WTC11 (cell line): ENCODE results near the gene HIPK2. TPM values are rescaled to one million over a fixed set of nuclear protein-coding genes. Genes with fewer than 3 reads are reported as not detected.

Experiments used
- ATAC-seq: fragments of 200-7000 bp; cut with Tn5 transposase; 2 replicates; pipeline ENCODE4 v1.10.0; 2021; ENCODE audit warnings: mild to moderate bottlenecking, moderate library complexity
- CTCF ChIA-PET: fragments of 300-600 bp; sonication (Branson Sonifier 250); formaldehyde crosslinking; loops from one replicate; lab custom pipeline; 2021; ENCODE audit warnings: antibody characterized with exemption; lab: Charles Lee
- POLR2A ChIA-PET: fragments of 350-600 bp; sonication (Branson Sonifier 250); formaldehyde crosslinking; loops from one replicate; lab custom pipeline; 2021; ENCODE audit warnings: antibody characterized with exemption; lab: Charles Lee
- DNase-seq: peaks from one replicate; pipeline ENCODE4 v3.0.0; 2021; ENCODE audit warnings: low spot score
- H3K27ac Mint-ChIP-seq: 2 replicates; pipeline ENCODE4 v1.8.0; 2021; ENCODE audit warnings: mixed read lengths
- H3K27me3 Mint-ChIP-seq: 2 replicates; pipeline ENCODE4 v1.8.0; 2021; ENCODE audit warnings: low read depth, mild to moderate bottlenecking, moderate library complexity, mixed read lengths
- H3K36me3 Mint-ChIP-seq: 2 replicates; pipeline ENCODE4 v1.8.0; 2021; ENCODE audit warnings: mixed read lengths
- H3K4me1 Mint-ChIP-seq: 2 replicates; pipeline ENCODE4 v1.8.0; 2022; ENCODE audit warnings: mixed read lengths
- H3K4me3 Mint-ChIP-seq: 2 replicates; pipeline ENCODE4 v1.8.0; 2021; ENCODE audit warnings: mild to moderate bottlenecking, moderate library complexity, mixed read lengths
- H3K9me3 Mint-ChIP-seq: 2 replicates; pipeline ENCODE4 v1.8.0; 2021; ENCODE audit warnings: mixed read lengths
- ATF1 ChIP-seq: sonication (generic); formaldehyde crosslinking; IDR thresholded peaks from 2 replicates; pipeline ENCODE4 v1.8.1; 2023; ENCODE audit warnings: mild to moderate bottlenecking, moderate library complexity, missing genetic modification reagents
- ATF3 ChIP-seq: sonication (generic); formaldehyde crosslinking; conservative IDR thresholded peaks from 2 replicates; pipeline ENCODE4 v1.8.1; 2022; ENCODE audit warnings: mild to moderate bottlenecking, missing genetic modification reagents
- ELF4 ChIP-seq: sonication (generic); formaldehyde crosslinking; IDR thresholded peaks from 2 replicates; pipeline ENCODE4 v1.8.1; 2022; ENCODE audit warnings: low read depth, mild to moderate bottlenecking, moderate library complexity, missing genetic modification reagents
- ERG ChIP-seq: fragments of 250-450 bp; sonication (Bioruptor Pico); IDR thresholded peaks from 2 replicates; pipeline ENCODE4 v1.8.0; 2021; ENCODE audit warnings: mild to moderate bottlenecking
- FOXJ3 ChIP-seq: sonication (generic); formaldehyde crosslinking; IDR thresholded peaks from 2 replicates; pipeline ENCODE4 v1.9.0; 2021; ENCODE audit warnings: missing genetic modification reagents, mild to moderate bottlenecking, borderline replicate concordance
- FOXP4 ChIP-seq: sonication (generic); formaldehyde crosslinking; IDR thresholded peaks from 2 replicates; pipeline ENCODE4 v1.8.0; 2022; ENCODE audit warnings: mild to moderate bottlenecking, missing genetic modification reagents
- GABPB1 ChIP-seq: sonication (generic); formaldehyde crosslinking; IDR thresholded peaks from 2 replicates; pipeline ENCODE4 v1.8.1; 2023; ENCODE audit warnings: mild to moderate bottlenecking, missing genetic modification reagents
- GTF2I ChIP-seq: fragments of 250-450 bp; sonication (Bioruptor Pico); conservative IDR thresholded peaks from 2 replicates; pipeline ENCODE4 v1.4.0; 2021; ENCODE audit warnings: mild to moderate bottlenecking
- JAZF1 ChIP-seq: fragments of 250-450 bp; sonication (Bioruptor Pico); IDR thresholded peaks from 2 replicates; pipeline ENCODE4 v1.9.0; 2021; ENCODE audit warnings: moderate library complexity, mild to moderate bottlenecking, inconsistent platforms
- NFE2L1 ChIP-seq: sonication (generic); formaldehyde crosslinking; IDR thresholded peaks from 2 replicates; pipeline ENCODE4 v1.8.1; 2023; ENCODE audit warnings: missing genetic modification reagents
- NFYB ChIP-seq: sonication (generic); formaldehyde crosslinking; conservative IDR thresholded peaks from 2 replicates; pipeline ENCODE4 v1.8.0; 2022; ENCODE audit warnings: low read depth, missing genetic modification reagents
- SP1 ChIP-seq: sonication (generic); formaldehyde crosslinking; conservative IDR thresholded peaks from 2 replicates; pipeline ENCODE4 v1.8.1; 2022; ENCODE audit warnings: missing genetic modification reagents
- ZNF281 ChIP-seq: sonication (generic); formaldehyde crosslinking; IDR thresholded peaks from 2 replicates; pipeline ENCODE4 v1.8.0; 2023; ENCODE audit warnings: mild to moderate bottlenecking, missing genetic modification reagents
- ZNF425 ChIP-seq: fragments of 250-450 bp; sonication (Bioruptor Pico); conservative IDR thresholded peaks from 2 replicates; pipeline ENCODE4 v1.9.0; 2021; ENCODE audit warnings: mild to moderate bottlenecking
- ZNF532 ChIP-seq: fragments of 250-450 bp; sonication (Bioruptor Pico); IDR thresholded peaks from 2 replicates; pipeline ENCODE4 v1.9.0; 2021; ENCODE audit warnings: mild to moderate bottlenecking, borderline replicate concordance
- ZNF671 ChIP-seq: fragments of 250-450 bp; sonication (Bioruptor Pico); IDR thresholded peaks from 2 replicates; pipeline ENCODE4 v1.8.0; 2021; ENCODE audit warnings: mild to moderate bottlenecking
- total RNA-seq: library from RNA; stranded (reverse); gene quantifications from 3 replicates; pipeline ENCODE4 v1.2.3, GENCODE V29; 2021

HIPK2 gene
- total RNA-seq, 1 experiment from 2014 or later = 25.3 TPM

- H3K9me3 Mint-ChIP-seq = no peaks in the 10 kb centered on the region
- no peak for TF ChIP-seq JAZF1 (CRISPR knock-in tag)
- TF ChIP-seq GTF2I = no peak
- peak; percentile 88 for TF ChIP-seq GABPB1 (CRISPR knock-in tag)
- no peak for TF ChIP-seq ATF3 (CRISPR knock-in tag)
- ChIA-PET POLR2A (no interaction called here), CTCF (no interaction called here)
- no peak overlapping the region for H3K4me3 Mint-ChIP-seq
- DNase-seq (no peak), ATAC-seq (no peak)
- no peak overlapping the region; the same call in 1 of the 2 replicates for H3K27ac Mint-ChIP-seq
- H3K27me3 Mint-ChIP-seq = peaks cover 13% of the 10 kb centered on the region
- H3K36me3 Mint-ChIP-seq = no peaks in the 10 kb centered on the region
- peaks cover 36% of the 10 kb centered on the region for H3K4me1 Mint-ChIP-seq
Observed at GRCh38 chr7:139772115-139772514, 5.7 kb downstream of the HIPK2 start.

GRCh38 chr7:139771001-139771956, 6.5 kb downstream of the HIPK2 start:
- no peaks in the 10 kb centered on the region for H3K9me3 Mint-ChIP-seq
- H3K36me3 Mint-ChIP-seq = no peaks in the 10 kb centered on the region
- H3K27me3 Mint-ChIP-seq = peaks cover 5% of the 10 kb centered on the region
- CTCF ChIA-PET = interaction anchor here (1.0 kb wide), 1 partner anchor 234 kb away, joined by 3 read pairs; no protein-coding TSS in a partner anchor
- ATAC-seq = no peak
- POLR2A ChIA-PET = no interaction called here
- no peak overlapping the region for H3K4me3 Mint-ChIP-seq
- H3K27ac Mint-ChIP-seq = no peak overlapping the region
- peaks cover 33% of the 10 kb centered on the region for H3K4me1 Mint-ChIP-seq
- TF ChIP-seq ZNF425 (CRISPR knock-in tag) = no peak
- TF ChIP-seq ZNF532 (CRISPR knock-in tag) = no peak
- no peak for TF ChIP-seq ELF4 (CRISPR knock-in tag)
- no peak for TF ChIP-seq ZNF671
- TF ChIP-seq FOXJ3 (CRISPR knock-in tag) = no peak
- TF ChIP-seq NFE2L1 (CRISPR knock-in tag) = no peak
- TF ChIP-seq, all 79 proteins: peak for 0
- no peak for DNase-seq

GRCh38 chr7:139769761-139770160, 8.0 kb downstream of the HIPK2 start:
- Mint-ChIP-seq H3K36me3 (no peaks in the 10 kb centered on the region), H3K4me3 (no peak overlapping the region), H3K4me1 (peaks cover 22% of the 10 kb centered on the region), H3K27ac (no peak overlapping the region), H3K9me3 (no peaks in the 10 kb centered on the region), H3K27me3 (no peaks in the 10 kb centered on the region)
- ATAC-seq = no peak
- ChIA-PET POLR2A (no interaction called here), CTCF (interaction anchor here (1.9 kb wide), 1 partner anchor 233 kb away, joined by 5 read pairs; no protein-coding TSS in a partner anchor)
- DNase-seq = no peak
- TF ChIP-seq GTF2I (no peak), FOXP4 (CRISPR knock-in tag) (no peak), FOXJ3 (CRISPR knock-in tag) (no peak), GABPB1 (CRISPR knock-in tag) (no peak), ATF1 (no peak), ZNF281 (CRISPR knock-in tag) (no peak), SP1 (CRISPR knock-in tag) (no peak), ERG (no peak), NFYB (CRISPR knock-in tag) (no peak)
